ENCODE data around the gene TMEM161A.

TMEM161A gene

GRCh38 chr19:19131989-19132388, 6.3 kb downstream of the TMEM161A start:
- H3K27ac ChIP-seq: no peak overlapping the region
- TF ChIP-seq CTCF (conservative IDR thresholded peaks at IDR 0.05): no peak

GRCh38 chr19:19126102-19126501, 12.2 kb downstream of the TMEM161A start:
- TF ChIP-seq CTCF (conservative IDR thresholded peaks at IDR 0.05): no peak
- H3K27ac ChIP-seq: no peak overlapping the region

GRCh38 chr19:19123386-19123785, 14.9 kb downstream of the TMEM161A start:
- no peak overlapping the region for H3K27ac ChIP-seq
- no peak for TF ChIP-seq CTCF (conservative IDR thresholded peaks at IDR 0.05)

- no peak overlapping the region for H3K27ac ChIP-seq
- no peak for TF ChIP-seq CTCF (conservative IDR thresholded peaks at IDR 0.05)
Observed at GRCh38 chr19:19122902-19123301, 15.4 kb downstream of the TMEM161A start.

- no peak overlapping the region for H3K27ac ChIP-seq
Observed at GRCh38 chr19:19121371-19121770, 16.9 kb downstream of the TMEM161A start.

GRCh38 chr19:19120308-19121231, 17.7 kb downstream of the TMEM161A start:
- H3K27ac ChIP-seq: no peak overlapping the region
- TF ChIP-seq CTCF (conservative IDR thresholded peaks at IDR 0.05): no peak

More at GRCh38 chr19:19121371-19121770, 16.9 kb downstream of the TMEM161A start:
- no peak for TF ChIP-seq CTCF (conservative IDR thresholded peaks at IDR 0.05)

- no peak overlapping the region for H3K27ac ChIP-seq
- no peak for TF ChIP-seq CTCF (conservative IDR thresholded peaks at IDR 0.05)
Observed at GRCh38 chr19:19119325-19120237, 18.7 kb downstream of the TMEM161A start.

Measured in VCaP (cell line).